ENCODE results near the gene RSL24D1. TPM values are rescaled to one million over a fixed set of nuclear protein-coding genes. Genes with fewer than 3 reads are reported as not detected.

Gene RSL24D1
- polyA plus RNA-seq, 1 of the 3 experiments (the other 2 are of a cell fraction): 24.3 TPM

DNA sequence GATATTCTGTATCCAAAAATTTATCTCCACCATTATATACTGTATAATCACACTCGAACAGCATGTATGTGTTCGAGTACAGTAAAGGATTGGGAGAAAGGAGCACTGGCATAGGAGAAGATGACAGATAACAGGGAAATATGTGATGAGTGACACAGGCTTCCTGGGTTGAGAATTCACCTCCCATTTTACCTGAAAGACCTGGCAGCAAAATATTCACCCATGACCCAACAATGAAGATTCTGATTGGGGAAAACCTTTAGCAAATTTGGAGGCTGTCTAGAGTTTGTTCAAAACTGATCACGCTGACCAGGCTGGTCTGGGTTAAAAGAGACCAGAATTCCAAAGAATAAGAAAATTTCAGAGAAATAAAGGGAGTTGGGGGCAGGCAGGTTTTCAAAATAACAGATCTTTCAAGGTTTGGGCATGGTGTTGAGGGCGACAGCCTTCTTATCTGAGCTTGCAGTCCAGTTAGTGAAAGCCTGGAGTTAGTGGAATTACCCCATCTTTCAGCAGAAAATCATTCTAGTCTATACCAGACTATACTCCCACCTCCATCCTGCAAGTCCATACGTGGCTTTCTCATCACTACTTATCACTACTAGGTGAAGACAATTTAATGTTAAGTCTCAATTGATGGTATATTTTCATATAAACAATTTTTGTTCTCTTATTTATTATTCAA, 42.8 kb upstream of the RSL24D1 start:
- no peak for DNase-seq
- no peak overlapping the region for H3K9ac ChIP-seq
- POLR2A ChIA-PET: no interaction called here
- CTCF ChIA-PET: interaction anchor here (0.7 kb wide), 1 partner anchor 278 kb away, joined by 3 read pairs; no protein-coding TSS in a partner anchor
- no peaks in the 10 kb centered on the region for H3K9me3 ChIP-seq
- H3K9me2 ChIP-seq: no peaks in the 10 kb centered on the region
- no peak overlapping the region for H3K4me3 ChIP-seq (ENCODE audit: low read depth in 2 of 2, low read length in 1 of 2)
- H3K4me2 ChIP-seq: no peak overlapping the region
- H3F3A ChIP-seq (replicated peaks; ENCODE audit: insufficient read depth): no peaks in the 10 kb centered on the region
- no peak for TF ChIP-seq RFX5 (IDR thresholded peaks at IDR 0.05; ENCODE audit: low read length)
- TF ChIP-seq FOSL2 (IDR thresholded peaks at IDR 0.05; ENCODE audit: borderline replicate concordance, low read depth): no peak
- no peak for TF ChIP-seq MEF2A (IDR thresholded peaks at IDR 0.05; ENCODE audit: borderline replicate concordance, low read depth)
- TF ChIP-seq SIN3A (IDR thresholded peaks at IDR 0.05; ENCODE audit: borderline replicate concordance, low read depth, low read length): no peak
- TF ChIP-seq NRF1 (IDR thresholded peaks at IDR 0.05; ENCODE audit: low read depth, low read length): no peak
- no peak for TF ChIP-seq YY1 (IDR thresholded peaks at IDR 0.05; ENCODE audit: low read depth)
- TF ChIP-seq, protein P1, sequence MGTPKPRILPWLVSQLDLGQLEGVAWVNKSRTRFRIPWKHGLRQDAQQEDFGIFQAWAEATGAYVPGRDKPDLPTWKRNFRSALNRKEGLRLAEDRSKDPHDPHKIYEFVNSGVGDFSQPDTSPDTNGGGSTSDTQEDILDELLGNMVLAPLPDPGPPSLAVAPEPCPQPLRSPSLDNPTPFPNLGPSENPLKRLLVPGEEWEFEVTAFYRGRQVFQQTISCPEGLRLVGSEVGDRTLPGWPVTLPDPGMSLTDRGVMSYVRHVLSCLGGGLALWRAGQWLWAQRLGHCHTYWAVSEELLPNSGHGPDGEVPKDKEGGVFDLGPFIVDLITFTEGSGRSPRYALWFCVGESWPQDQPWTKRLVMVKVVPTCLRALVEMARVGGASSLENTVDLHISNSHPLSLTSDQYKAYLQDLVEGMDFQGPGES (IDR thresholded peaks at IDR 0.05; ENCODE audit: low read depth, low read length): no peak
- no peak for TF ChIP-seq FOXJ3 (CRISPR knock-in tag; IDR thresholded peaks at IDR 0.05)
- TF ChIP-seq, protein P2, sequence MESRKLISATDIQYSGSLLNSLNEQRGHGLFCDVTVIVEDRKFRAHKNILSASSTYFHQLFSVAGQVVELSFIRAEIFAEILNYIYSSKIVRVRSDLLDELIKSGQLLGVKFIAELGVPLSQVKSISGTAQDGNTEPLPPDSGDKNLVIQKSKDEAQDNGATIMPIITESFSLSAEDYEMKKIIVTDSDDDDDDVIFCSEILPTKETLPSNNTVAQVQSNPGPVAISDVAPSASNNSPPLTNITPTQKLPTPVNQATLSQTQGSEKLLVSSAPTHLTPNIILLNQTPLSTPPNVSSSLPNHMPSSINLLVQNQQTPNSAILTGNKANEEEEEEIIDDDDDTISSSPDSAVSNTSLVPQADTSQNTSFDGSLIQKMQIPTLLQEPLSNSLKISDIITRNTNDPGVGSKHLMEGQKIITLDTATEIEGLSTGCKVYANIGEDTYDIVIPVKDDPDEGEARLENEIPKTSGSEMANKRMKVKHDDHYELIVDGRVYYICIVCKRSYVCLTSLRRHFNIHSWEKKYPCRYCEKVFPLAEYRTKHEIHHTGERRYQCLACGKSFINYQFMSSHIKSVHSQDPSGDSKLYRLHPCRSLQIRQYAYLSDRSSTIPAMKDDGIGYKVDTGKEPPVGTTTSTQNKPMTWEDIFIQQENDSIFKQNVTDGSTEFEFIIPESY (IDR thresholded peaks at IDR 0.05; ENCODE audit: borderline replicate concordance, low read depth): no peak
- no peaks in the 10 kb centered on the region for H4K20me1 ChIP-seq (ENCODE audit: insufficient read depth)
- H3K27me3 ChIP-seq (ENCODE audit: insufficient read depth): no peaks in the 10 kb centered on the region
- H2AFZ ChIP-seq (ENCODE audit: low read depth): no peak overlapping the region
- H3K4me1 ChIP-seq (ENCODE audit: control insufficient read depth in 1 of 2, insufficient read depth in 2 of 2, low read depth in 1 of 2, low read length in 1 of 2): no peaks in the 10 kb centered on the region
- WGBS (ENCODE audit: low lambda C conversion rate): 83% methylated on average over 5 of the region's 5 CpGs
- no peak overlapping the region for H3K27ac ChIP-seq (ENCODE audit: low read depth in 2 of 2, low read length in 1 of 2)
- no peaks in the 10 kb centered on the region for H3K36me3 ChIP-seq (replicated peaks in 1 of 2; ENCODE audit: control insufficient read depth in 1 of 2, insufficient read depth in 2 of 2, low read length in 1 of 2)
- H3K79me2 ChIP-seq (ENCODE audit: insufficient read depth): no peaks in the 10 kb centered on the region

DNA sequence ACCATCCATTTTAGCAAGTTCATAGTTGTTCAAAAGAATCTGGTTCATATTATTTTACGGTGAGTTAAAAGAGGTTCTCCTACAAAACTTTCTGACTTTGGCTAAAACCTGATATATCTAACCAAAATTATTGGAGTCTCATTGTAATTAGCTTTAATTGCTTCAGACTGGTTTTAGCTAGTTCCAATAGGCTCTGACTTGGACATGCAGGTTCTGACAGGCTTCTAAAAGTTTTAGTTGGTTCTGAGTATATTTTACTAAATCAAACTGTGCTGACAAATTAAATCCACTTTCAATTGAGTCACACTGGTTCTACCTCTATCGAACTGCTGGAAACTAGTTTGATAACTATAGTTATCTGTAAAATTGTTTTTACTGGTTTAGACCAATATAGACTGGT, 42.1 kb upstream of the RSL24D1 start:
- H3K9me3 ChIP-seq: no peaks in the 10 kb centered on the region
- H3K79me2 ChIP-seq (ENCODE audit: insufficient read depth): no peaks in the 10 kb centered on the region
- no peaks in the 10 kb centered on the region for H3K36me3 ChIP-seq (replicated peaks in 1 of 2; ENCODE audit: control insufficient read depth in 1 of 2, insufficient read depth in 2 of 2, low read length in 1 of 2)
- DNase-seq: no peak
- H3K4me1 ChIP-seq (ENCODE audit: control insufficient read depth in 1 of 2, insufficient read depth in 2 of 2, low read depth in 1 of 2, low read length in 1 of 2): no peaks in the 10 kb centered on the region
- TF ChIP-seq NRF1 (IDR thresholded peaks at IDR 0.05; ENCODE audit: low read depth, low read length): no peak
- H3K9ac ChIP-seq: no peak overlapping the region
- no peaks in the 10 kb centered on the region for H3F3A ChIP-seq (replicated peaks; ENCODE audit: insufficient read depth)
- H3K4me2 ChIP-seq: no peak overlapping the region
- no peaks in the 10 kb centered on the region for H3K27me3 ChIP-seq (ENCODE audit: insufficient read depth)
- H4K20me1 ChIP-seq (ENCODE audit: insufficient read depth): no peaks in the 10 kb centered on the region
- no peaks in the 10 kb centered on the region for H3K9me2 ChIP-seq
- CTCF ChIA-PET: interaction anchor here (1.1 kb wide), 1 partner anchor 38 kb away, joined by 4 read pairs; no protein-coding TSS in a partner anchor
- WGBS (ENCODE audit: low lambda C conversion rate): 91% methylated on average over 2 of the region's 2 CpGs
- no peak overlapping the region for H3K27ac ChIP-seq (ENCODE audit: low read depth in 2 of 2, low read length in 1 of 2)
- POLR2A ChIA-PET: no interaction called here
- H3K4me3 ChIP-seq (ENCODE audit: low read depth in 2 of 2, low read length in 1 of 2): no peak overlapping the region
- H2AFZ ChIP-seq (ENCODE audit: low read depth): no peak overlapping the region
